K562 (cell line): ENCODE data around the gene ABAT. TPM values are rescaled to one million over a fixed set of nuclear protein-coding genes. Genes with fewer than 3 reads are reported as not detected.
A peak's percentile ranks its signal among the peaks of the same experiment; 100 is the strongest.

Experiments used
- ATAC-seq: fragments of 200-7000 bp; cut with Tn5 transposase; 3 replicates; pipeline ENCODE4 v1.9.1; 2020; ENCODE audit warnings: moderate library complexity
- BruUV-seq: library from RNA; stranded (reverse); fragments of 400-500 nt; replicated peaks from 2 replicates; lab custom pipeline; 2021; lab: Mats Ljungman, UMichigan
- CTCF ChIA-PET: fragments of 300-600 bp; formaldehyde crosslinking; extraction: SDS; loops from one replicate; lab custom pipeline; 2021; ENCODE audit warnings: low intra/inter-chr PET ratio; lab: Yijun Ruan, JAX
- POLR2A ChIA-PET: fragments of 300-600, 350-650 bp; sonication (Branson Sonifier 250); formaldehyde crosslinking; extraction: SDS; loops from one replicate; lab custom pipeline; 2021; ENCODE audit warnings: antibody characterized with exemption, inconsistent platforms; lab: Yijun Ruan, JAX
- DNase-seq, 4 experiments: peaks; one replicate each; pipeline versions ENCODE4 v3.0.0 to v3.0.0-alpha.2; 2011 to 2018; ENCODE audit warnings: low spot score in 3 of 4, mixed read lengths in 3 of 4; ENCODE audit errors: extremely low read depth in 1 of 4
- FAIRE-seq: peaks from 2 replicates; lab custom pipeline; 2011; peaks lifted over from hg19 to GRCh38; lab: Jason Lieb, UNC
- H2AFZ ChIP-seq: 2 replicates; pipeline ENCODE4 v1.6.0; 2011; ENCODE audit warnings: low read depth, low read length, control low read depth, inconsistent platforms
- H3K27ac ChIP-seq: fragments of 200-600 bp; 3 replicates; pipeline ENCODE4 v1.8.0; 2011; ENCODE audit warnings: low read depth, mild to moderate bottlenecking, control low read depth, inconsistent platforms, low read length, moderate library complexity, mixed read lengths; ENCODE audit errors: extremely low read depth
- H3K27me3 ChIP-seq, 2 experiments: fragments of 300-600 bp in 1 of 2; 2 replicates in 1 of 2; 3 replicates in 1 of 2; pipeline versions ENCODE4 v1.6.0 to v1.8.0; 2011; ENCODE audit warnings: inconsistent platforms in 2 of 2, low read length in 2 of 2, mild to moderate bottlenecking in 1 of 2, mixed read lengths in 1 of 2, moderate library complexity in 1 of 2; ENCODE audit not compliant: control insufficient read depth in 2 of 2, insufficient read depth in 2 of 2
- H3K36me3 ChIP-seq: fragments of 300-600 bp; 3 replicates; pipeline ENCODE4 v1.8.0; 2011; ENCODE audit warnings: mild to moderate bottlenecking, low read length, inconsistent platforms; ENCODE audit not compliant: control insufficient read depth, insufficient read depth
- H3K4me1 ChIP-seq, 2 experiments: fragments of 200-600 bp in 1 of 2; replicated peaks in 1 of 2; 2 replicates in 1 of 2; 3 replicates in 1 of 2; pipeline versions ENCODE4 v1.5.1 to v1.8.0; 2011; ENCODE audit warnings: inconsistent platforms in 2 of 2, low read length in 2 of 2, mild to moderate bottlenecking in 1 of 2, mixed read lengths in 1 of 2, moderate library complexity in 1 of 2; ENCODE audit not compliant: control insufficient read depth in 2 of 2, insufficient read depth in 2 of 2
- H3K4me2 ChIP-seq: 2 replicates; pipeline ENCODE4 v1.6.1; 2011; ENCODE audit warnings: low read length, control low read depth, inconsistent platforms, mixed read lengths; ENCODE audit not compliant: insufficient read depth
- H3K4me3 ChIP-seq: fragments of 200-600 bp; sonication (generic), shearing (Covaris generic); 2 replicates; pipeline ENCODE4 v1.5.1; 2016; ENCODE audit warnings: control low read depth, inconsistent platforms
- H3K79me2 ChIP-seq: fragments of 200-600 bp; 3 replicates; pipeline ENCODE4 v1.8.0; 2011; ENCODE audit warnings: low read length, inconsistent platforms; ENCODE audit not compliant: control insufficient read depth, insufficient read depth
- H3K9ac ChIP-seq, 2 experiments: 2 replicates each; pipeline versions ENCODE4 v1.6.0 to v1.6.1; 2011; ENCODE audit warnings: low read depth in 2 of 2, low read length in 2 of 2, control low read depth in 1 of 2, inconsistent platforms in 1 of 2, mild to moderate bottlenecking in 1 of 2, mixed read lengths in 1 of 2; ENCODE audit not compliant: insufficient read depth in 1 of 2
- H3K9me1 ChIP-seq: one replicate; pipeline ENCODE4 v1.6.0; 2011; ENCODE audit warnings: inconsistent platforms, mild to moderate bottlenecking, low read length, moderate library complexity; ENCODE audit not compliant: control insufficient read depth, insufficient read depth
- H3K9me3 ChIP-seq: replicated peaks from 2 replicates; pipeline ENCODE4 v1.5.1; 2011; ENCODE audit warnings: low read depth, low read length, inconsistent platforms; ENCODE audit not compliant: control insufficient read depth, insufficient read depth
- H4K20me1 ChIP-seq: replicated peaks from 2 replicates; pipeline ENCODE4 v1.6.1; 2011; ENCODE audit warnings: low read length, inconsistent platforms, mixed read lengths; ENCODE audit not compliant: control insufficient read depth, insufficient read depth
- BCOR ChIP-seq: fragments of 450-650 bp; IDR thresholded peaks from 2 replicates; pipeline ENCODE4 v1.6.1; 2016
- FOSL1 ChIP-seq: fragments of 200-800 bp; sonication (Bioruptor generic); conservative IDR thresholded peaks from 2 replicates; pipeline ENCODE4 v1.6.1; 2016; ENCODE audit warnings: missing genetic modification characterization, missing compliant biosample characterization
- HDGF ChIP-seq: fragments of 450-650 bp; IDR thresholded peaks from 2 replicates; pipeline ENCODE4 v1.6.1; 2016
- KDM1A ChIP-seq, 2 experiments: fragments of 450-650 bp; IDR thresholded peaks; 2 replicates each; pipeline ENCODE4 v1.6.1; 2016; ENCODE audit warnings: mild to moderate bottlenecking in 2 of 2
- MTF1 ChIP-seq: fragments of 250-450 bp; sonication (Bioruptor Pico); IDR thresholded peaks from 2 replicates; pipeline ENCODE4 v1.9.0; 2021; ENCODE audit warnings: moderate library complexity, mild to moderate bottlenecking, inconsistent platforms, borderline replicate concordance
- NFYB ChIP-seq: IDR thresholded peaks from 2 replicates; pipeline ENCODE4 v1.6.1; 2011; ENCODE audit warnings: mild to moderate bottlenecking, moderate library complexity; ENCODE audit not compliant: insufficient read length; ENCODE audit errors: extremely low read depth
- RBM25 ChIP-seq: fragments of 200-400 bp; formaldehyde crosslinking; IDR thresholded peaks from 2 replicates; pipeline ENCODE4 v1.6.1; 2018; ENCODE audit warnings: low read length, low read depth, moderate library complexity; ENCODE audit not compliant: severe bottlenecking
- RCOR1 ChIP-seq, 2 experiments: IDR thresholded peaks; 2 replicates each; pipeline ENCODE4 v1.6.1; 2012; ENCODE audit warnings: low read depth in 2 of 2, low read length in 2 of 2, borderline replicate concordance in 1 of 2, improper control_type of control experiment in 1 of 2
- SAFB2 ChIP-seq: fragments of 200-400 bp; formaldehyde crosslinking; IDR thresholded peaks from 2 replicates; pipeline ENCODE4 v1.6.1; 2018; ENCODE audit warnings: borderline replicate concordance, low read length, low read depth, moderate library complexity; ENCODE audit not compliant: severe bottlenecking
- SMARCA5 ChIP-seq: fragments of 450-650 bp; IDR thresholded peaks from 2 replicates; pipeline ENCODE4 v1.6.1; 2016
- XRCC3 ChIP-seq: fragments of 450-650 bp; IDR thresholded peaks from 2 replicates; pipeline ENCODE4 v1.6.1; 2017; ENCODE audit warnings: mild to moderate bottlenecking, moderate library complexity
- ZFP36 ChIP-seq: fragments of 150-350 bp; IDR thresholded peaks from 2 replicates; pipeline ENCODE4 v1.6.1; 2018; ENCODE audit warnings: low read length, low read depth; ENCODE audit not compliant: partially characterized antibody
- ZKSCAN8 ChIP-seq: fragments of 200-800 bp; sonication (Bioruptor generic); IDR thresholded peaks from 2 replicates; pipeline ENCODE4 v1.6.1; 2016; ENCODE audit warnings: missing genetic modification characterization, missing compliant biosample characterization
- ZNF12 ChIP-seq: sonication (generic); formaldehyde crosslinking; IDR thresholded peaks from 2 replicates; pipeline ENCODE4 v1.4.0; 2020; ENCODE audit warnings: mild to moderate bottlenecking, missing genetic modification reagents
- ZNF197 ChIP-seq: fragments of 200-800 bp; sonication (Bioruptor generic); IDR thresholded peaks from 2 replicates; pipeline ENCODE4 v1.6.1; 2016; ENCODE audit warnings: low read depth, missing genetic modification characterization, missing compliant biosample characterization
- WGBS: fragments of 100-300 bp; shearing (Covaris generic); methylation state at CpG from one replicate; pipeline ENCODE4 v1.1.6; 2016; ENCODE audit warnings: low coverage, mixed read lengths; ENCODE audit not compliant: insufficient coverage; ENCODE audit errors: missing lambda C conversion rate; 5-methylcytosine and 5-hydroxymethylcytosine counted together
- in situ Hi-C: fragments of 300-500 bp; cut with MboI; formaldehyde crosslinking; loops from 4 replicates; pipeline ENCODE4 v1.15.0; 2018; ENCODE audit warnings: inconsistent platforms, mixed read lengths
- intact Hi-C: fragments of 100-400 bp; cut with micrococcal nuclease; formaldehyde crosslinking; loops from 2 replicates; pipeline ENCODE4 v1.14.2; 2022
- polyA plus RNA-seq, 8 experiments: library from polyadenylated mRNA; depleted of rRNA in 4 of 8; stranded (reverse) in 5 of 8; unstranded in 3 of 8; fragments of >200 nt; fragmentation: Nextera tagmentation in 2 of 8; fragmentation: Illumina TruSeq in 1 of 8; extraction: Ambion mirVana in 2 of 8; extraction: Trizol in 1 of 8; gene quantifications; 2 replicates each; pipeline versions ENCODE4 v1.2.1 to v1.2.3, GENCODE V29; 2011 to 2014; ENCODE audit warnings: inconsistent platforms in 1 of 8, missing spikeins in 1 of 8
- total RNA-seq, 7 experiments: library from RNA; depleted of rRNA in 6 of 7; stranded (reverse); fragments of >200 nt in 6 of 7; fragmentation: Illumina TruSeq in 2 of 7; extraction: Trizol in 2 of 7; gene quantifications; 2 replicates each; pipeline versions ENCODE4 v1.2.1 to v1.2.3, GENCODE V29; 2011 to 2021; ENCODE audit warnings: low replicate concordance in 1 of 7

ABAT gene
- total and polyA plus RNA-seq, 9 of the 15 experiments (the other 6 are each of a cell fraction or from before 2014, with no cell fraction given) = 0.01 to 0.49 (median 0.10) TPM

DNA sequence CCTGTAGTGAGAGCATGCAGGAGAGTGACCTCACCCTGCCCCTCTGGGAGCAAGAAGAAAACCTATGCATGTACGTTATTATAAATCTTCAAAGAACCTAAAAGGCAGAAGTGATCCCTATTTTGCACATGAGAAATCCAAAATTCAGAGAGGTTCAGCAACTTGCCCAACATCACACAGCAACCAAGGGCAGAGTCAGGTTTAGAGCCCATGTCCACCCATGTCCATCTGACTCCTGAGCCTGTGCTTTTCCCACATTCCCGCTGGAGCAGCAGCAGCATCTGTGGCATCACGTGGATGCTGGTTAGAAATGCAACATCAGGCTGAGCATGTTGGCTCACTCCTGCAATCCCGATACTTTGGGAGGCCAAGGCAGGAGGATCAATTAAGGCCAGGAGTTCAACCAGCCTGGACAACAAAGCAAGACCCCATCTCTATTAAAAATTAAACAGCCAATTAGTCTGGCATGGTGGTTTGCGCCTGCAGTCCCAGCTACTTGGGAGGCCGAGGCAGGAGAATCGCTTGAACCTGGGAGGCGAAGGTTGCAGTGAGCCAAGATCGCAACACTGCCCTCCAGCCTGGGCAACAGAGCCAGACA, 26.6 kb upstream of the ABAT start:
- 74% methylated on average over 9 of the region's 9 CpGs for WGBS
- BruUV-seq = no TSS peak
- no peak for FAIRE-seq

DNA sequence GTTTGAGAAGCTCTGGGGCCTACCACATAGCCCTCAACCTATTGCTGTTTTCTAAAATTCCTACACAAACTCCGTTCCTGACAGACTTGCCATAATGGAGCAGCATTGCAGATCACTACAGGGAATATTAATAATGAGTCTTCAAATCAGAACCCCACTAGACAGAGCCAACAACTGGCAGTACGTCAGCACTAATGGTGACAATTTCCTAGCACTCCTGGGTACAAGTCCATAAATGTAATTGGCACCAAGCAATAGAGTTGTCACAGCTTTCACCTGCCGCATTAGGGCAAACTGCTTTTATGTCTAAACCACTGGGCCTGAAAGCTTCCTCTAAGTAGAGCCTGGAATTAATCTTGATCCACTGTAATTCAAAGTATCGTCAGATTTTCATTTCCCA, 25.5 kb upstream of the ABAT start:
- DNase-seq (no peak), FAIRE-seq (no peak), ATAC-seq (no peak)
- intact Hi-C loops (no loop called here), in situ Hi-C loops (no loop called here)
- H3K9ac ChIP-seq = no peak overlapping the region
- H3K27ac ChIP-seq = no peak overlapping the region
- CTCF ChIA-PET = no interaction called here
- H3K79me2 ChIP-seq = no peaks in the 10 kb centered on the region
- H3K4me3 ChIP-seq = no peak overlapping the region
- H3K36me3 ChIP-seq = peaks cover 39% of the 10 kb centered on the region
- no peaks in the 10 kb centered on the region for H3K27me3 ChIP-seq
- 0 out of 2 replicates have a peak, but pooled peaks cover 5% of the 10 kb centered on the region for H4K20me1 ChIP-seq
- H3K4me2 ChIP-seq = no peak overlapping the region
- H3K9me1 ChIP-seq = no peaks in the 10 kb centered on the region
- 94% methylated on average over 4 of the region's 4 CpGs for WGBS
- no peaks in the 10 kb centered on the region for H3K9me3 ChIP-seq
- no TSS peak for BruUV-seq
- POLR2A ChIA-PET = no interaction called here
- H3K4me1 ChIP-seq = peaks cover 2 to 8% of the 10 kb centered on the region in 2 experiments; a peak in 4 of 5 replicates
- TF ChIP-seq ZNF197 (CRISPR knock-in tag) (no peak), NFYB (no peak), MTF1 (CRISPR knock-in tag) (no peak), SAFB2 (no peak)
- H2AFZ ChIP-seq = no peak overlapping the region

More for the DNA sequence above, 26.6 kb upstream of the ABAT start:
- no peaks in the 10 kb centered on the region for H3K9me3 ChIP-seq
- H3K79me2 ChIP-seq = no peaks in the 10 kb centered on the region
- H3K4me1 ChIP-seq = peaks cover 2 to 8% of the 10 kb centered on the region in 2 experiments; a peak in 4 of 5 replicates
- CTCF ChIA-PET = no interaction called here
- H3K4me2 ChIP-seq = no peak overlapping the region
- H4K20me1 ChIP-seq = 0 out of 2 replicates have a peak, but pooled peaks cover 5% of the 10 kb centered on the region
- no peak overlapping the region for H2AFZ ChIP-seq
- peak; percentile 81 for TF ChIP-seq ZFP36
- no peak for TF ChIP-seq ZKSCAN8 (CRISPR knock-in tag)
- 0 out of 4 replicates have a peak, but pooled peaks of 1 of the 2 experiments have one; percentile 21 for TF ChIP-seq RCOR1 (IDR thresholded peaks at IDR 0.05; ENCODE audit: borderline replicate concordance in 1 of 2, low read depth in 2 of 2, low read length in 2 of 2)
- peak; percentile 88 for TF ChIP-seq RBM25
- no peak for TF ChIP-seq FOSL1 (tag)
- peak; percentile 88 for TF ChIP-seq SMARCA5
- TF ChIP-seq ZNF12 (CRISPR knock-in tag) = no peak
- peak in 1 of 2 experiments; percentile 59; a peak in 3 of 4 replicates for TF ChIP-seq KDM1A (IDR thresholded peaks at IDR 0.05)
- TF ChIP-seq HDGF = peak; percentile 38; the same call in 1 of the 2 replicates
- no peak for TF ChIP-seq XRCC3
- TF ChIP-seq BCOR = peak; percentile 93
- POLR2A ChIA-PET = interaction anchor here (1.1 kb wide), 1 partner anchor 9 kb away, joined by 5 read pairs; no protein-coding TSS in a partner anchor
- H3K27ac ChIP-seq = no peak overlapping the region
- H3K4me3 ChIP-seq = no peak overlapping the region
- peaks cover 47% of the 10 kb centered on the region for H3K36me3 ChIP-seq
- H3K9me1 ChIP-seq = no peaks in the 10 kb centered on the region
- ATAC-seq (no peak), DNase-seq (no peak)
- intact Hi-C loops = no loop called here
- H3K27me3 ChIP-seq = no peaks in the 10 kb centered on the region
- no peak overlapping the region for H3K9ac ChIP-seq
- in situ Hi-C loops = no loop called here
